Gastroesophageal sphincter (tissue), 3 donors: ENCODE measurements around the gene AMZ1.

Experiments used
- CTCF ChIP-seq, 4 experiments: fragments of 200-600 bp in 2 of 4; fragments of 450-650 bp in 2 of 4; sonication (generic) in 1 of 4; IDR thresholded peaks; one replicate each; pipeline ENCODE4 v1.5.1; 2017 to 2019; ENCODE audit warnings: antibody characterized with exemption in 4 of 4, mild to moderate bottlenecking in 2 of 4, moderate library complexity in 2 of 4
- EP300 ChIP-seq: sonication (generic); formaldehyde crosslinking; IDR thresholded peaks from one replicate; pipeline ENCODE4 v1.6.1; 2017; ENCODE audit warnings: antibody characterized with exemption, mild to moderate bottlenecking
- POLR2A ChIP-seq, 2 donors: fragments of 450-650 bp; IDR thresholded peaks; one replicate each; pipeline ENCODE4 v1.6.1; 2017; ENCODE audit warnings: antibody characterized with exemption in 2 of 2, mild to moderate bottlenecking in 2 of 2, moderate library complexity in 1 of 2
- POLR2AphosphoS5 ChIP-seq: sonication (generic); formaldehyde crosslinking; IDR thresholded peaks from one replicate; pipeline ENCODE4 v1.6.1; 2017; ENCODE audit warnings: antibody characterized with exemption

- no peak for TF ChIP-seq POLR2A (IDR thresholded peaks at IDR 0.05)
- TF ChIP-seq CTCF (IDR thresholded peaks at IDR 0.05) = no peak
- no peak for TF ChIP-seq EP300
- no peak for TF ChIP-seq POLR2AphosphoS5
These were observed 4.5 kb downstream of the AMZ1 start for GRCh38 chr7:2692543-2692942.
